ENCODE results near the gene EXOC1.

DNA sequence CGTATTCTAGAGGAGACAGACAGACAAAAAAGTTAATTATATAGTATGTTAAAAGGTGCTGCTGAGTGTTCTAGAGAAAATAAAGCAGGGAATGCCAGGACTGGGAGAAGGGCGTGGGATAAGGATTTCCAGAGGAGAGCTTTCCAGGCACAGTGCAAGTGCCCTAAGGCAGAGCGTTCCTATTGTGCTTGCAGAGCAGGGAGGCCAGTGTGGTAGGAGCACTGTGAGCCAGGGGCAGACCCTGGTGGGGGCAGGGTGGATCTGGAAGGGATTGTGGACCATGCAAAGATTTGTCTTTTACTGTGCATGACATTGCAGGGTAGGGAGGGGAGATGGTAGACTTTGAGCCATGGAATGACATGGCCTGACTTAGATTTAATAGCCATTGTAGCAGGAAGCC, 25.8 kb downstream of the EXOC1 start:
- TF ChIP-seq ZBTB7A (IDR thresholded peaks at IDR 0.05; ENCODE audit: low read depth) (no peak), TAF1 (IDR thresholded peaks at IDR 0.05; ENCODE audit: low read depth) (no peak), FOXM1 (IDR thresholded peaks at IDR 0.05; ENCODE audit: borderline replicate concordance, low read depth) (no peak), CREB1 (IDR thresholded peaks at IDR 0.05; ENCODE audit: low read depth) (no peak)
- TF ChIP-seq, protein P1, sequence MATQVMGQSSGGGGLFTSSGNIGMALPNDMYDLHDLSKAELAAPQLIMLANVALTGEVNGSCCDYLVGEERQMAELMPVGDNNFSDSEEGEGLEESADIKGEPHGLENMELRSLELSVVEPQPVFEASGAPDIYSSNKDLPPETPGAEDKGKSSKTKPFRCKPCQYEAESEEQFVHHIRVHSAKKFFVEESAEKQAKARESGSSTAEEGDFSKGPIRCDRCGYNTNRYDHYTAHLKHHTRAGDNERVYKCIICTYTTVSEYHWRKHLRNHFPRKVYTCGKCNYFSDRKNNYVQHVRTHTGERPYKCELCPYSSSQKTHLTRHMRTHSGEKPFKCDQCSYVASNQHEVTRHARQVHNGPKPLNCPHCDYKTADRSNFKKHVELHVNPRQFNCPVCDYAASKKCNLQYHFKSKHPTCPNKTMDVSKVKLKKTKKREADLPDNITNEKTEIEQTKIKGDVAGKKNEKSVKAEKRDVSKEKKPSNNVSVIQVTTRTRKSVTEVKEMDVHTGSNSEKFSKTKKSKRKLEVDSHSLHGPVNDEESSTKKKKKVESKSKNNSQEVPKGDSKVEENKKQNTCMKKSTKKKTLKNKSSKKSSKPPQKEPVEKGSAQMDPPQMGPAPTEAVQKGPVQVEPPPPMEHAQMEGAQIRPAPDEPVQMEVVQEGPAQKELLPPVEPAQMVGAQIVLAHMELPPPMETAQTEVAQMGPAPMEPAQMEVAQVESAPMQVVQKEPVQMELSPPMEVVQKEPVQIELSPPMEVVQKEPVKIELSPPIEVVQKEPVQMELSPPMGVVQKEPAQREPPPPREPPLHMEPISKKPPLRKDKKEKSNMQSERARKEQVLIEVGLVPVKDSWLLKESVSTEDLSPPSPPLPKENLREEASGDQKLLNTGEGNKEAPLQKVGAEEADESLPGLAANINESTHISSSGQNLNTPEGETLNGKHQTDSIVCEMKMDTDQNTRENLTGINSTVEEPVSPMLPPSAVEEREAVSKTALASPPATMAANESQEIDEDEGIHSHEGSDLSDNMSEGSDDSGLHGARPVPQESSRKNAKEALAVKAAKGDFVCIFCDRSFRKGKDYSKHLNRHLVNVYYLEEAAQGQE (IDR thresholded peaks at IDR 0.05; ENCODE audit: low read depth): no peak
